NCI-H2196 treated with DMSO at 0.1 percent for 48 hours (cell line): Measurements from ENCODE around the gene KLHL2.
"Not testable (repeated sequence)": the region's sequence is repeated elsewhere in the genome, so short reads cannot be mapped to it uniquely, and the experiment has no call there.

Source experiments
- DNase-seq: peaks from one replicate; lab custom pipeline; 2025; ENCODE audit not compliant: unreplicated experiment; lab: John Stamatoyannopoulos, UW

Gene KLHL2

DNA sequence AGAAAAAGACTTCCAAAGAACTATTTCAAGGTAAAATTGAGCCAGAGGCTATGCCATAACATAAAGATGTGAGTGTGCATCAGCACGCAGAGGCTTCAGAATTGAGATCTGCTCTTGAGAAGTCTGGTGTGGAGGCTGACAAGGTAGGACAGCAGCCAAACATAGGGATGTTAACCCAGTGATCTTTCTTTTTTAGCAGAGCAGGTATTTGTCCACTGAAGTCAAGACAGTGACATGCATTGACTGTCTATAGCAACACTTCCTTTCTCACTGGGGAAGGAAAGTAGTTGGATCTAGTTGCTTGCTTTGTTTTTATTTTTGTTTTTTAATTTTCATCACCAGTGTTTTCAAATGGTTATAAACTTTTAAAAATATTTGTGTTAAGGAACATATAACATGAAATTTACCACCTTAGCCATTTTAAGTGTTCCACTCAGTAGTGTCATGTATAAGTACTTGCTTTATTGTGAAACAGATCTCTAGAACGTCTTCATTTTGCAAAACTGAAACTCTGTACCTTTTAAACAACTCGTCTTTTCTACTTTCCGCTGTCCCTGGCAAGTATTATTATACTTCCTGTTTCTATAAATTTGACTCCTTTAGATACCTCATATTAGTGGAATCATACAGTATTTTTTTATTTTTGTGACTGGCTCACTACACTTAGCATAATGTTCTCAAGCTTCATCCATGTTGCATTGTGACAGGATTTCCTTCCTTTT is 79.4 kb downstream of the KLHL2 start:
- not testable (repeated sequence) for DNase-seq

DNA sequence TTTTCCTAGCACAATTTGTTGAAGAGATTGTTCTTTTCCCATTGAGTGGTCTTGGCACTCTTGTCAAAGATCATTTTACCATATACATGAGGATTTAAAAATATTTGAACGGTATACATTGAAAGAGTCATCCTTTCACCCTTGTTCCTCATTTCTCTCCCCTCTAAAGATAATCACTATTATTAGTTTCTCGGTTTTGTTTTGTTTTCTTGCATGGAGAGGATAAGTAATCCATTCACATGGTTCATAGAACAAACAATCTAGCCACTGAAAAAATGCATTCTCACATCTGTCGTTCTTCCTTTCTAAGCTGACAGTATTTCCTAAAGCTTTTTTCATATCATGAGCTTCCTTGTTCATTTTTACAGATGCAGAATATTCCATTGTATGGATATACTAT is 80.9 kb downstream of the KLHL2 start:
- DNase-seq = no peak

DNA sequence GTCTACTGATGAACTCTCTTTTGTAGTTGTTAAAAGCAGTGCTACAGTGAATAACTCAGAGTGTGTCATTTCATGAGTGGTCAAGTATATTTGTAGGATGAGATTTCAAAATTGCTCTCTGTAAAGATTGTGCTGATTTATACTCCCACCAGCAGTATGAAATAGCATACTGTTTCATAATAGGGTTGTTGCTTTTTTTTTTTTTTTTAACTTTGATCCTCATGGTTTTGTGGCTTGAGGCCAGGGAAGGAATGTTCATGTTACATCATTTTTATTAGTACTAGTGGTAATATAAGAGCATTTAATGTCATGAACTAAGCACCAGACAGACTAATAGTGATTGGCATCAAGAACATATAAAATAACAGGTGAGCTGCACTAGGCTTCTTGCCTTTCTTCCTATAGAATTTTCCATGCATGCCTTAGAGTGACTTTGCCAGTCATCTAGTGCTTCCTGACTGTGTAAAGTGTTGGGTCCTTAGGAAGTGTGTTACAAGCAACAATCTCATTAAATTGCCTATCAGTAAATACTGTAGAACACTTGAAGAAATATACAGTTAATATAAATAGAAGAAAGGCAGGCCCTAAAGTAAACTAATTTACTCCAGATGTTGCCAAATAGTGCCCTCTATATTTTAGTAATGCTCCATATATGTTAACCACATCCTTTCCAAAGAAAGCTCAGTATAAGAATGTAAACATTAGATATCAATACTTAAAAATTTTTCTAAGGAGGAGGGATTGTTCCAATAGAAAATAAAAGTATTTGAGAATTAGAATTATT is 81.5 kb downstream of the KLHL2 start:
- no peak for DNase-seq

DNA sequence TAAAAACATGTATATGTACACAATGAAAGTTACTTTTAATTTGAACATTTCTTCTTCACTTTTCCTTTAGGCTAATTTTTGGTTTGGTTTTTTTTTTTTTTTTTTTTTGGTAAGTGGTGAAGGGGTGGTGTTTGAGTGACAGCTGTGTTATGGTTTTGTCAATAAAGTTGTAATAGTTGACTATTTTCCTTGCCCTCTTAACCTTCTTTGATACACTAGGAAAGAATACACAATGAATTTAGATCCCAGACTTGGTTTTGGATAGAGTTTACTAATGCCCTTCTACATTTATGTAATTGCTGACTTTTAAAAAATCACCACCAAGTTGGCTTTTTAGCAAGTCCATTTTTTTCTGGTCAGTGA is 82.0 kb downstream of the KLHL2 start:
- DNase-seq = no peak

DNA sequence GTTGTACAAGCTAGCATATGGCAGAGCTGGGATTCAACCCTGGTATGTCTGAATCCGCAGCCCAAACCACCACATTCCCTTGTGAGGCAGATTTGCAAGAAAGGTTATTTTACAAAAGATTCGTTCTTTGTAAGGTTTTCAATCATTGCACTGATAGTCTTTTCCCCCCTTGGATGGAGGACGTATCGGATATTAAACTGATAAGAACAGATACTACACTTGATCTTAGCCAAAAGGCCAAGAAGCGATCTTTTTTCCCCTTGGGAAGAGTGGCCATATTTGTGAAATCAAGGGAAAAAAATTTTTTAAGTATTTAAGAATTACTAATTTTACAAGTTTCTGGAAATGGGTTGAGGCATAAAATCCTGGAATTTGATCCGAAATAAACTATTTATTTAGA is 85.7 kb downstream of the KLHL2 start:
- DNase-seq = no peak

DNA sequence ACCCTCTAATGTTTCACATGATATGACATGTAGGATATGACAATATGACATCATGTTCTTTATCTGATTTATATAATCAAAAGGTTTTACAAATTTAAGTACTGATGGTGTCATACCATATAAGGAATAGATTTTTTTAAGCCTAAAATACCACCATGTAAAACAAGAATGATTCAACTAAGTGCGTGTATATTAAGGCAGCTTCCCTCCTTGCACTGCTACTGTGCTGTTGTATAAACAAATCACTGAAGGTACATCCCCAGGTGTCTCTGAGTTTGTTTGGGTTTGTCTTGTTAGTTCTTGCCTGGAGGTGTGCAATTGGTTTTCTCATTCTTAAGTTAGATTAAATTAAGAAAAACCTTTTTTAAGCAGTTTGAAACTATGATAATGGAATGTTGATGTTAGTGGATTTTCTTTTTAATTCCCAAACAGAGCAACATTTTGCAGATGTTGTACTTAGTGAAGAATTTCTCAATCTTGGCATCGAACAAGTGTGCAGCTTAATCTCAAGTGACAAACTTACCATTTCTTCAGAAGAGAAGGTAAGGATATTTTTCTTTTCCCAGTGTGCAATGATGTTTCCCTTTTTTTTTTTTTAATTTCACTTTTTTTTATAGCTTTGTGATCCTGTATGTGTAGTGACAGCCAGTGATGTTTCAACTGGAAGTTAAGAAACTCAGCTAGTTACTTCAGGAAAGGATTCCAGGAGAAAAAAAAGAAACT is 86.7 kb downstream of the KLHL2 start:
- no peak for DNase-seq

DNA sequence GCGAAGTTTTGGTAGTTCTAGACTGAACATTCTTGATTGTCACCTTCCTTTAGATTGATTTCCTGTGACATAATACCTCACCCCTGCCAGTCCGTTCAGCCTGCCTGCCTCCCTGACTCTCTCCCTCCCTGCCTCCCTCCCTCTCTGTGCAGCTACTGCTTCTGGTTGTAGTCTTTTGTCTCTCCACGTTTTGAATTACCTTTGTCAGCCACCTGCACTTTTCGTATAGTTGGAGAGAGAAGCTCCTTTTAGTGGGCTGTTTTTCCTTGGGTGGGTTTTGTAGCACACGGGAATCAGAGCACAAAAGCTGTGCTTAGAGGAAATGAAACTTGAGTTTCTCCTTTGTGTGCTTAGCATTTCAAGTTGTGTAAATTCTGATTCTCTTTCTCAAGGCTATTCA is 87.5 kb downstream of the KLHL2 start:
- DNase-seq = no peak

DNA sequence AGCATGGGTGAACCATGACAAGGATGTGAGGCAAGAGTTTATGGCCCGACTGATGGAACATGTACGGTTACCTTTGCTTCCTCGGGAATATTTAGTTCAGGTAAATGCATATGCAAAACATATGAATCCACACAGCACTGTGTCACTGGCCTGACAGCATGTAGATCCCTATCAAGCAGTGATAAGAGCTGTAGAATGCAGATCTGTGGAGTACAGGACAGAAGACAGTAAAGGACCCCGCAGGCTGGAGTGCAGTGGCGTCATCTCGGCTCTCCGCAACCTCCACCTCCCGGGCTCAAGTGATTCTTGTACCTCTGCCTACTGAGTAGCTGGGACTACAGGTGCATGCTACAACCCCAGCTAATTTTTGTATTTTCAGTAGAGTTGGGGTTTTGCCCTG is 90.3 kb downstream of the KLHL2 start:
- DNase-seq = no peak

DNA sequence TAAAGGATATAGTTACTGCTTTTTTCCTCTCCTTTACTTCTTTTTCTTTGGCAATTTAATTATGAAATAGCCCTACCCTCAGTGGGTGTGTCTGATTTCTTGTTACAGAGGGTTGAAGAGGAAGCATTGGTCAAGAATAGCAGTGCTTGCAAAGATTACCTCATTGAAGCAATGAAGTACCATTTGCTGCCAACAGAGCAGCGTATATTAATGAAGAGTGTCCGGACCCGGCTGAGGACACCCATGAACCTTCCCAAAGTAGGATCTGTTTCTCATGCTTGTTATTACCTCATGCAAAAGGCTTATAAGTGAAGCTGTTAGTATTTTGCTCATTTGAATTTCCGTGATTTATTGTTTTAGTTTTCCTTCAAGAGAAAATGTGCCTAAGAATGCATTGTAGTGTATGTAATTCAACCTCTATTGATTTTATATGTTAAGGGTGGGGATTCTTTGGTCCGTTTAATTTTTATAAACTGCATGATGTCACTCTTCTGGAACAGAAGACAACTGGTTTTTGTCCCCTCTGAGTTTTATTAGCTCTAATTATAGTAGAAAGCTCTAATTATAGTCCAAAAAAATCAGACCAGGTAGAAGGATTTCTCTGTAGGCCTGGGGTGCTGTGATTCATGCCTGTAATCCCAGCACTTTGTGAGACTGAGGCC is 92.2 kb downstream of the KLHL2 start:
- DNase-seq = no peak

DNA sequence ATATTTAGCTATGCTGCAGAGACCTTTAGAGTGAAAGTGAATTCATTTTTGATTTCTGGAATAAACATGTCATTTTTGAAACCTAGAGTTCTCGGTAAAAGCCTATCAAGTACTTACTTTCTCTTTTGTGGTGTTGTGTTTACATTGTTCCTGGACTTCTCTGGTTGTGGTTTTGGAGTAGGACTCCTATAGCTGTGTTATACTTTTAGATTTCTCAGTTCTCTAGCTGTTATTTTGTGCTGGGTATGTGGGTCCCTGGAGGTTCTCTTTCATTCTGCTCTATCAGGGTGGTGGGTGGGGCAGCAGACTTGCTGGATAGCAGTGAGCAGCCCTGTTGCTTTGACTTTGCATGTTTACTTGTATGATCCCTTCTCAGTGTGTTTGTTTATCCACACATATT is 94.5 kb downstream of the KLHL2 start:
- no peak for DNase-seq

DNA sequence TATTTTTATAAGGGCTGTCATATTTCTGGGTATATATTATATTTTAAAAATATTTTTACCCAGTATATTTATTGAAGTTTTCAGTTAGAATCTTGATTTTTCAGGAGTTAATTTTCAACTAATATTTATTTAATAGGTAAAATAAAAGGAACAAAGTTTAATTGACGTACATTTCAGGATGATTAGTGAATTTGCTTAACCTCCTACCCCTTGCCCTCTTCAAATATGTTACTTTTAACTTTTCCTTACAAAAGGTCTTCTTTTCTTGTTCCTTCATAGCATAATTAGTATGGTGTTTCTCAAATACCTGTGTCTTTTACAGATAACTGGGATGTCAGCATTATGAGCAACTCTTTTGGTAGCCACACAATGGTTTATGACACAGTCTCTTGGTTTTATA is 95.3 kb downstream of the KLHL2 start:
- DNase-seq = no peak

DNA sequence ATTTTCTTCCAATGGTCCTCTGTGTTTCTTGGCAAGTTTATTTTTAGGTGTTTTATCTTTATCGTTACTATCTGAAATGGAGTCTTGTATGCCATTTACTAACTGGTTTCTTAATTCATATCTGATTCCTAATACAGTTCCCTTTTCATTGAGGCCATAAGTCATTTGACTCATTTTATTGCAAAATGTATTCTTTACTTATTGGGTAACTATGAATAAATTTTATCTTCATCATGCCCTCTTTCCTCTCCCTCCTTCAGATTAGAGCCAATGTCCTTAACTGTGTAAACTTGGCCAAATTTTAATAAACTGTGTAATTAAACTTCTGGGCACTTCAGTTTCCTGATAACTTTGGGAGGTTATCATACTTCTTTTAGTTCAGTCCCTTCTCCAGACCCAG is 100.8 kb downstream of the KLHL2 start:
- DNase-seq = no peak

DNA sequence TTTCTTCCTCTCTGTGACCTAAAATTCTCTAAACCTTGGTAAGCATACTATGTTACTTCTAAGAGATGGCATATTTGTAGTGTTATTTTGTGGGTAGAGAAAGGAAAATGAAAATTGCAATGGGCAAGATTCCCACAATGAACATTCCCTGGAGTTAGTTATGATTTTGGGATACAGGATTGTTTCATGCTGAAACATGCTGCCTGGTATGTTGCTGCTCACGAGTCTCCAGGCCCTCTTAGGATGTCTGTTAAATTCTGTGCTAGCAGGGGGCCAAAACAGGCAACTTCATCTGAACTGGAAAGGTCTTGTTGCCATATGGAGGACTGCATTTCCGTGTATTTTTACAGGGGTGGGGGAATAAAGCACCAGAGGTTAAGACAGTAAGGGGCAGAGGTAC is 101.2 kb downstream of the KLHL2 start:
- no peak for DNase-seq

DNA sequence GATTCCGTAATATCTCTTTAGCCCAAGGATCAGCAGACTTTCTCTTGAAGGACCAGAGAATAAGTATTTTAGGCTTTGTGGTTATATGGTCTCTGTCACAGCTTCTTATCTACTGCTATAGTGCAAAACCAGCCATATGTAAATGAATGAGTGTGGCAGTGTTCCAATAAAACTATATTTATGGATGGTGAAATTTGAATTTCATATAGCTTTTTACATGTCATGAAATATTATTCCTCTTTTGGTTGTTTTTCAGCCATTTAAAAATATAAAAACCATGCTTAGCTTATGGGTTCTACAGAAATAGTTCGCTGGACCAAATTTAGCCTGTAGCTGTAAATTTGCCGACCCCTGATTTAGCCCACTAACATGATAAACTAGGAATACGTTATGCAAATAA is 102.1 kb downstream of the KLHL2 start:
- no peak for DNase-seq

DNA sequence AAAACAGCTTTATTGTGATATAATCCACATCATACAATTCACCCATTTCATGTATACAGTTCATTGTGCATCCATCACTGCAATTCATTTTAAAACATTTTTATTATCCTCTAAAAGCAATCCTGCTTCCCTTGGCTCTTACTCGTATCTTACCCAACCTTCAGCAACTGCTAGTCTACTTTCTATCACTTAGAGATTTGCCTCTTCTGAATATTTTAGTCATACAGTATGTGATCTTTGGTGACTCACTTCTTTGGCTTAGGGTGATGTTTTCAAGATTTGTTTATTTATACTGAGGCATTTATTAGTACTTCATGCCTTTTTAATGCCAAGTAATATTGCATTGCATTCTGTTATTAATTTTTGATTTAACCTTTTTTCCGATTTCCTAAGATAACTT is 105.1 kb downstream of the KLHL2 start:
- no peak for DNase-seq

DNA sequence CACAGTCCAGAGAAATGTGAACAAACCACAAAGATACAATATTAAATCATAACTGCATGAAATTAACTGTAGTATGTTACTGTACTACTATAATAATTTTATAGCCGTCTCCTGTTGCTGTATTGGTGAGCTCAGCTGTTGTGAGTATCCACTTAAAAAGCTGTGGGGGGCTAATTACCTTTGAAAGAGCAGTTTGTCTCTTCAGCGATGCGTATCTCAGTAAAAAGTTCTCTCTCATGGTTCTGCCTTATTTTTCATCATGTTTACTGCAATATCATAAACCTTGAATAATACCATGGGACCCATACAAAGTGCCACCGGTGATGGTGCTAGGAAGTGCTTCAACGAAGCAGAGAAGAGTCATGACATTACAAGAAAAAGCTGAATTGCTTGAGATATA is 111.7 kb downstream of the KLHL2 start:
- DNase-seq = no peak

DNA sequence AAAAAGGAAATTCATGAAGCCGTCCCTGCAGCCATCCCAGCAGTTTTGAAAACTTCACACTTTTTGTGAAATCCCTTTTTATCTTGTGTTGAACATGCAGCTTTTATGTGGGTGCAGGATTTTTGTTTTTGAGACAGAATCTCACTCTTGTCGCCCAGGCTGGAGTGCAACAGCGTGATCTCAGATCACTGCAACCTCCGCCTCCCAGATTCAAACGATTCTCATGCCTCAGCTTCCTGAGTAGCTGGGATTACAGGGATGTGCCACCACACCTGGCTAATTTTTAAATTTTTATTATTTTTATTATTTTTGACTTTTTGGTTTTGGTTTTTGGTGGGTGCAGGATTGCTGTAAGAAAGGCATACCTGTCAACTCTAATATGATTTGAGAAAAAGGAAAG is 112.1 kb downstream of the KLHL2 start:
- no peak for DNase-seq

DNA sequence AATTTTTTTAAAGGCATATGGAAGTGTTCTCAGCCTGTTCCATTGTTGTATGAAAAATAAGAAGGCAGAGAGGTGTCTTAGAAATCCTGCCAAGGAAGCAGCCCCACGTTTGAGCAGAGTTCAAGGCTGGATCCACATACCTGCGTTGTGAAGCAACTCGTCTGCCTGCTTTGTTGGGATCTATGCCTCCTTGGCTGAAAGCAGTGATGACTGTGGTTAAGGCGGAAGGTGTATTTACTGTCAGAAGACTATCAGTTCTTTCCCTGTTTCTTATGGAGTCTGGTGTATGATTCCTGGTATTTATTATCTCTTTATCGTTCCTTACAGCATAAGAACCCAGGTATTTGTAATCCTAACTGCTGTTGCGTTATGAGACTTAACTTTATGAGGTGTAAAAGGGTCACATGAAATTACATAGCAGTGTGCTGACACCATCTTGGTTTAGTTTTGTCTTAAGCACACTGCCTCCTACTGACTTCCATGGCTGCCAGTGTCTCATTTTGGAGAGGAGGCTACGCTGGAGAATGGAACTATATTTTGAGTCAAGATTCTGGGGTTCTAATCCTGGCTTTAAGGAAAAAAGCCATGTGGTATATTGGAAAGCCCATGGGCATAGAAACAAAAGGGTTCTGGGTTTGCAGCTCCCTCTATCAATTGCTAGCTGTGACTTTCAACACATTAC is 117.0 kb downstream of the KLHL2 start:
- no peak for DNase-seq

DNA sequence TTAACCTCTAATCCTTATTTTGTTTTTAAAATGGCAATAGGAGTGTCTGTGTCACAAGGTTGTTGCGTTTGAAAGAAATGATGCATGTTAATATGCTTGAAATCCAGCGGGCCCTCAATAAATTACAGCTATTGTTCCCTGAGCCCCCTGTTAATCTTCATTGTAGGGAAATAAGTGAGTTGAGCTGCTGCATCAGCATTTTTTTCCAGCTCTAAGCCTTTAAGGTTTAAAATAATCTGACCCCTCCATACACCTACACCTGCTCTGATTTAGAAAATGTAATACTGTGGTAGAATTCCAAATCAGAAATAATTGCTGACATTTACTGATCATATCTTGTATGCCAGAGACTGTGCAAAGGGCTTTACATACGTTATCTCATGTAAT is 117.5 kb downstream of the KLHL2 start:
- no peak for DNase-seq

DNA sequence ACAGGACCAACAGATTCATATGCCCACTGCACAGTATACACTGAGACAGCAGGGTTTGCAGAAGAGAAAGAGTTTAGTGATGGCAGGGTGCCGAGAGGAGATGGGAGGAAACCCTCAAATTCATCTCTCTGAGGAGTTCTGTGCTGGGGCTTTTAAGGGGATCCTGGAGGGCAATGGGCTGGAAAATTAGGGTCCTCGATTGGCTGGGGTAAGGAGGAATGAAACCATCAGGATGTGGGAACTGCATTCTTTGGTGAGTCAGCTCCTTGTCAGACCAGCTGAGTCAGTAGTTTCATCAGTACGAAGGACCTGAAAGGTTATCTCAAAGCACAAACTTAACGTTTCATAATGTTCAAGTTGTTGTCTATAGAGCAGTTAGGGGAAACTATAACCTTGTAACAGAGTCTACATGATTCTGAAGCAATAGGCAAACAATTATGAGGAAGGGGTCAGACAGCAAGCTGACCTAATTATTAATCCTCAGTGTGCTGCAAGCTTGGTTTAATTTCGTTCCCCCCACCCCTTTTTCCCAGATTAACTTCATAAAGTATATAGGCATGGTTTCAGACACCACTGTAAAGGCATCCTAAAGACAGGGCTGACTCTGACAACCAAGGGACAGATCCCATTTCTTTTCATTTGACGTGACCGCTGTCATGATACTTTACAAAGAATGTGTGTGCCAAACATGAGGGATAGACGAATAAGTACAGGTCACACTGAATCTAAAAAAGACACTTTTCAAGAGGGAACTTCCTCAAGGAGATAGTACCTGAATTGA is 118.6 kb downstream of the KLHL2 start:
- no peak for DNase-seq
